Measurements from ENCODE around the gene SGTB. TPM values are rescaled to one million over a fixed set of nuclear protein-coding genes. Genes with fewer than 3 reads are reported as not detected.

The SGTB gene
- total RNA-seq, 1 experiment from 2014 or later = 10.2 TPM

DNA sequence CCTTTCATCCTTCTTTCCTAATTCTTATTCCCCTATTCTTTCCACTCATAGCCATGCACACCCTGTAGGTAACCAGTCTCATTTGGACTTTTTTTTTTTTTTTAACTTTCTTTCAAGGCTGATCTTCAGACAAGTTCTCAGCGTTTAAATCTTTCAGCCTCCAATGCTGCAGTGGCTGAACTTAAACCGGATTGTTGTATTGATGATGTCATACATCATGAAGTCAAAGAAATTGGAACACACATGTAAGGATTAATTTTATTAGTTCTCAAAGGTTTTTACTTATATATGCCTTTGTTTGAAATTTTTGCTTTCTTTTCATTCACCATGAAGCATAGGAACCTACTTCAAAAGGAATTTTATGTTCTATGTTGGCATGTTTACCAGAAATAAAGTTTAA lies 75.0 kb downstream of the SGTB start:
- Histone ChIP-seq H3K9me2 (replicated peaks; ENCODE audit: insufficient read depth, low read length) (no peaks in the 10 kb centered on the region), H3K9me3 (ENCODE audit: low read length) (no peaks in the 10 kb centered on the region), H4K20me1 (ENCODE audit: insufficient read depth, low read depth, low read length) (no peaks in the 10 kb centered on the region), H3K36me3 (ENCODE audit: insufficient read depth, low read length) (peaks cover 24% of the 10 kb centered on the region; the same call in 1 of the 2 replicates), H3K27ac (ENCODE audit: low read length) (no peak overlapping the region), H3K4me2 (ENCODE audit: low read depth, low read length, poor library complexity, severe bottlenecking) (no peak overlapping the region), H3K9ac (ENCODE audit: low read length) (no peak overlapping the region), H2AFZ (ENCODE audit: low read length) (no peak overlapping the region), H3K79me2 (ENCODE audit: low read length) (peaks cover 15% of the 10 kb centered on the region), H3K4me3 (ENCODE audit: low read length) (no peak overlapping the region), H3K4me1 (ENCODE audit: low read length) (no peaks in the 10 kb centered on the region), H3K27me3 (ENCODE audit: low read length) (no peaks in the 10 kb centered on the region)
- no peak for DNase-seq

DNA sequence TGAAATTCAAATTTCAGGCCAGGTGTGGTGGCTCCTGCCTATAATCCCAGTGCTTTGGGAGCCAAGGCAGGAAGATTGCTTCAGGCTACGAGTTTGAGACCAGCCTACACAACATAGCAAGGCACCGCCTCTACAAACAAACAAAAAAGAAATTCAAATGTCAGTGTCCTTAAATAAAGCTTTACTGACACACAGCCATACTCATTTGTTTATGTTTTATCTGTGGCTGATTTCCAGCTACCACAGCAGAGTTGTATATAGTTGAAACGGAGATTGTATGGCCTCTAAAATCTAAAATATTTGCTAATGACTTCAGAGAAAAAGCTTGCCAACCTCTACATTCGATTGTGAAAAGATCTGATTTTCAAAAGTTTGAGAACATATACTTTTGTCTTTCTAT lies 81.7 kb downstream of the SGTB start:
- H3K36me3 ChIP-seq (ENCODE audit: insufficient read depth, low read length) = peaks cover 43% of the 10 kb centered on the region
- no peaks in the 10 kb centered on the region for H3K9me3 ChIP-seq (ENCODE audit: low read length)
- H3K27ac ChIP-seq (ENCODE audit: low read length) = no peak overlapping the region
- no peak overlapping the region for H3K4me3 ChIP-seq (ENCODE audit: low read length)
- H3K79me2 ChIP-seq (ENCODE audit: low read length) = peaks cover 12% of the 10 kb centered on the region; the same call in 1 of the 2 replicates
- H3K27me3 ChIP-seq (ENCODE audit: low read length) = no peaks in the 10 kb centered on the region
- no peak for DNase-seq
- no peaks in the 10 kb centered on the region for H4K20me1 ChIP-seq (ENCODE audit: insufficient read depth, low read depth, low read length)
- H3K4me1 ChIP-seq (ENCODE audit: low read length) = no peaks in the 10 kb centered on the region
- H2AFZ ChIP-seq (ENCODE audit: low read length) = no peak overlapping the region
- H3K4me2 ChIP-seq (ENCODE audit: low read depth, low read length, poor library complexity, severe bottlenecking) = no peak overlapping the region
- H3K9ac ChIP-seq (ENCODE audit: low read length) = no peak overlapping the region
- H3K9me2 ChIP-seq (replicated peaks; ENCODE audit: insufficient read depth, low read length) = no peaks in the 10 kb centered on the region

DNA sequence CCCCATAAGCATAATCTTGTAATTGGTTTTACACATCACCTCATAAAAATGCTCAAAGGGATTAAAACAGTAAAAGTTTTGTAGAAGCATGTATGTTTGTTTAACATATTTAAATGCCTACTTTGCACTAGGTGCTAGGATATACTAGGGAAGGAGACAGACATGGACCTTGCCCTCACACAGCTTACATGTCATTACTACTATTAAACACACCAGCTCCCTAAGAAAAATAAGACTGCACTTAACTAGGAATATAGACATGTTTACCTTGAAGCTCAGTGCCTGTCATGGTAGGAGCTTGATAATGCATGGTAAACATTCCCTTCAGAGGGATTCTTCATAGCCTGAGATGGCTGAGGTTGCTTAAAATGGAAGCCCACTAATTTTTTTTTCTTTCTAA lies 90.9 kb downstream of the SGTB start:
- no peaks in the 10 kb centered on the region for H4K20me1 ChIP-seq (ENCODE audit: insufficient read depth, low read depth, low read length)
- peaks cover 6% of the 10 kb centered on the region for H3K4me1 ChIP-seq (ENCODE audit: low read length)
- H3K9me2 ChIP-seq (replicated peaks; ENCODE audit: insufficient read depth, low read length) = no peaks in the 10 kb centered on the region
- H3K4me2 ChIP-seq (ENCODE audit: low read depth, low read length, poor library complexity, severe bottlenecking) = no peak overlapping the region
- no peak overlapping the region for H3K4me3 ChIP-seq (ENCODE audit: low read length)
- DNase-seq = no peak
- H3K9me3 ChIP-seq (ENCODE audit: low read length) = no peaks in the 10 kb centered on the region
- no peak overlapping the region for H3K27ac ChIP-seq (ENCODE audit: low read length)
- H3K9ac ChIP-seq (ENCODE audit: low read length) = no peak overlapping the region
- no peak overlapping the region for H2AFZ ChIP-seq (ENCODE audit: low read length)
- no peaks in the 10 kb centered on the region for H3K27me3 ChIP-seq (ENCODE audit: low read length)
- peaks cover 18% of the 10 kb centered on the region for H3K36me3 ChIP-seq (ENCODE audit: insufficient read depth, low read length)
- H3K79me2 ChIP-seq (ENCODE audit: low read length) = peaks cover 80% of the 10 kb centered on the region

- Histone ChIP-seq H3K27ac (ENCODE audit: low read length) (peak overlapping the region; percentile 81), H3K9me2 (replicated peaks; ENCODE audit: insufficient read depth, low read length) (no peaks in the 10 kb centered on the region), H3K4me2 (ENCODE audit: low read depth, low read length, poor library complexity, severe bottlenecking) (peak overlapping the region; percentile 95), H3K36me3 (ENCODE audit: insufficient read depth, low read length) (peaks cover 15% of the 10 kb centered on the region; the same call in 1 of the 2 replicates), H3K9me3 (ENCODE audit: low read length) (no peaks in the 10 kb centered on the region), H2AFZ (ENCODE audit: low read length) (no peak overlapping the region), H3K4me3 (ENCODE audit: low read length) (peak overlapping the region; percentile 76), H3K27me3 (ENCODE audit: low read length) (no peaks in the 10 kb centered on the region), H3K79me2 (ENCODE audit: low read length) (peaks cover 92% of the 10 kb centered on the region), H4K20me1 (ENCODE audit: insufficient read depth, low read depth, low read length) (peaks cover 9% of the 10 kb centered on the region; the same call in 1 of the 2 replicates), H3K4me1 (ENCODE audit: low read length) (peaks cover 25% of the 10 kb centered on the region), H3K9ac (ENCODE audit: low read length) (peak overlapping the region; percentile 91)
- peak; percentile 46 for DNase-seq
These were observed 96.2 kb downstream of the SGTB start for GRCh38 chr5:65625743-65626142.

GRCh38 chr5:65624571-65625555 lies 97.0 kb downstream of the SGTB start, which contains the start of the genes SHLD3 and TRAPPC13:
Gene SHLD3 (plus strand): TSS chr5:65625027. CDS start chr5:65629588, 4,561 bp downstream.
Gene TRAPPC13 (plus strand): TSS chr5:65625027. CDS start chr5:65625061, 34 bp downstream.
- Histone ChIP-seq H3K9ac (ENCODE audit: low read length) (peak within 1 kb of the TSS; percentile 91), H3K4me3 (ENCODE audit: low read length) (peak within 1 kb of the TSS; percentile 76), H3K9me2 (replicated peaks; ENCODE audit: insufficient read depth, low read length) (no peaks in the 10 kb centered on the region), H3K4me1 (ENCODE audit: low read length) (peaks cover 29% of the 10 kb centered on the region), H2AFZ (ENCODE audit: low read length) (peak within 1 kb of the TSS; percentile 84), H3K4me2 (ENCODE audit: low read depth, low read length, poor library complexity, severe bottlenecking) (peak within 1 kb of the TSS; percentile 95), H3K79me2 (ENCODE audit: low read length) (peaks cover 92% of the 10 kb centered on the region), H3K9me3 (ENCODE audit: low read length) (no peaks in the 10 kb centered on the region), H3K27me3 (ENCODE audit: low read length) (no peaks in the 10 kb centered on the region), H4K20me1 (ENCODE audit: insufficient read depth, low read depth, low read length) (peaks cover 9% of the 10 kb centered on the region; the same call in 1 of the 2 replicates), H3K36me3 (ENCODE audit: insufficient read depth, low read length) (peaks cover 18% of the 10 kb centered on the region; the same call in 1 of the 2 replicates), H3K27ac (ENCODE audit: low read length) (peak within 1 kb of the TSS; percentile 81)
- peak; percentile 97 for DNase-seq

GRCh38 chr5:65624025-65624570 lies 97.8 kb downstream of the SGTB start, which contains the start of gene TRIM23:
Gene TRIM23 (minus strand): TSS chr5:65624333. CDS start chr5:65624274, 59 bp downstream.
- H3K9ac ChIP-seq (ENCODE audit: low read length) = peak within 1 kb of the TSS; percentile 91
- H3K4me1 ChIP-seq (ENCODE audit: low read length) = peaks cover 36% of the 10 kb centered on the region
- peaks cover 92% of the 10 kb centered on the region for H3K79me2 ChIP-seq (ENCODE audit: low read length)
- H3K36me3 ChIP-seq (ENCODE audit: insufficient read depth, low read length) = peaks cover 11% of the 10 kb centered on the region; the same call in 1 of the 2 replicates
- H4K20me1 ChIP-seq (ENCODE audit: insufficient read depth, low read depth, low read length) = peaks cover 9% of the 10 kb centered on the region; the same call in 1 of the 2 replicates
- H3K9me3 ChIP-seq (ENCODE audit: low read length) = no peaks in the 10 kb centered on the region
- H3K4me2 ChIP-seq (ENCODE audit: low read depth, low read length, poor library complexity, severe bottlenecking) = peak within 1 kb of the TSS; percentile 95
- no peaks in the 10 kb centered on the region for H3K9me2 ChIP-seq (replicated peaks; ENCODE audit: insufficient read depth, low read length)
- no peaks in the 10 kb centered on the region for H3K27me3 ChIP-seq (ENCODE audit: low read length)
- H3K4me3 ChIP-seq (ENCODE audit: low read length) = peak within 1 kb of the TSS; percentile 76
- H3K27ac ChIP-seq (ENCODE audit: low read length) = peak within 1 kb of the TSS; percentile 81
- peak within 1 kb of the TSS; percentile 84 for H2AFZ ChIP-seq (ENCODE audit: low read length)
- DNase-seq = peak; percentile 97

DNA sequence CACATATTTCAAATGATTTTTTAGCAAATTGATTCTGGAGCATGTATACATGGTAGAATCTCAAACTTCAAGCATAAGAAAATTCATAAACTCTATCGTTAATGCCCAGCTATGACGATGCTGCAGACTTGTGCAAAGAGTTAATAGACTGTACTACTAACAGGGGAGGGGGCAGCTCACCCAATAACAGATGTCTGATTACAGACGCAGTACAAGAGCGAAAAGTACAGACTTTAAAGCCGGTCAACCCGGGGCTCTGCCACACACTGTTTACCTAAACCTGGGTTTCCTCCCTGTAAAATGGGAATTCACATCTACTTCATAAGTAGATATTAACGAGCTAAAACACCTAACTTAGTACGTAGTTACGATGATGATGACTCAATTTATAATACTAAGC lies 98.4 kb downstream of the SGTB start:
- Histone ChIP-seq H3K27ac (ENCODE audit: low read length) (peak overlapping the region; percentile 81; the same call in 1 of the 2 replicates), H3K4me2 (ENCODE audit: low read depth, low read length, poor library complexity, severe bottlenecking) (peak overlapping the region; percentile 95), H3K9me2 (replicated peaks; ENCODE audit: insufficient read depth, low read length) (no peaks in the 10 kb centered on the region), H3K36me3 (ENCODE audit: insufficient read depth, low read length) (peaks cover 10% of the 10 kb centered on the region; the same call in 1 of the 2 replicates), H3K4me3 (ENCODE audit: low read length) (peak overlapping the region; percentile 76), H3K79me2 (ENCODE audit: low read length) (peaks cover 92% of the 10 kb centered on the region), H3K4me1 (ENCODE audit: low read length) (peaks cover 42% of the 10 kb centered on the region), H3K9ac (ENCODE audit: low read length) (peak overlapping the region; percentile 91), H2AFZ (ENCODE audit: low read length) (no peak overlapping the region), H3K27me3 (ENCODE audit: low read length) (no peaks in the 10 kb centered on the region), H3K9me3 (ENCODE audit: low read length) (no peaks in the 10 kb centered on the region), H4K20me1 (ENCODE audit: insufficient read depth, low read depth, low read length) (peaks cover 9% of the 10 kb centered on the region; the same call in 1 of the 2 replicates)
- DNase-seq = no peak

Measured in Karpas-422 (cell line).